PC-3 (cell line): ENCODE data around the gene CENPO.

Experiments
- EZH2 ChIP-seq: fragments of 300-600 bp; sonication (generic); IDR thresholded peaks from one replicate; pipeline ENCODE4 v1.6.1; 2017; ENCODE audit warnings: antibody characterized with exemption, mild to moderate bottlenecking, low read length; ENCODE audit not compliant: unreplicated experiment
- EZH2phosphoT487 ChIP-seq: fragments of 300-600 bp; sonication (generic); IDR thresholded peaks from 2 replicates; pipeline ENCODE4 v1.6.1; 2018; ENCODE audit warnings: mild to moderate bottlenecking, antibody characterized with exemption, low read length, borderline replicate concordance
- TF ChIP-seq, protein P1 (sequence below): fragments of 300-600 bp; sonication (generic); conservative IDR thresholded peaks from 2 replicates; pipeline ENCODE4 v1.5.1; 2017; ENCODE audit warnings: antibody characterized with exemption, low read depth, mild to moderate bottlenecking, low read length

DNA sequence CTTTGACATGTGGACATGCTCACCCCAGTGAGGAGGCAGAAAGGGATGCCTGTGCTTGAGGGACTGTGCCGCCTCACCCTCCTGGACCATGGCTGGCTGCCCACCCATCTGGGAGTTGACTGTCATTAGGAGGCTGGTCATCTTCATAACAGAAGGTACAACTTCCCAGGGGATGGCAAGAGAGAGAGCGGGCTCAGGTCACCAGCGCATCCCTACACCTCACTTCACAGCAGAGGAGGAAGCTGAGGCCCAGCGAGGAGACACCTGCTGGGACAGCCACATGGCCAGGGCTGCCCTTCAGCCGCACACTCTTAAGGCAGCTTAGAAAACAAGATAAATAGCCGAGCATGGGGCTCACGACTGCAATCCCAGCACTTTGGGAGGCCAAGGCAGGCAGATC is 67.4 kb downstream of the CENPO start:
- TF ChIP-seq, protein P1, sequence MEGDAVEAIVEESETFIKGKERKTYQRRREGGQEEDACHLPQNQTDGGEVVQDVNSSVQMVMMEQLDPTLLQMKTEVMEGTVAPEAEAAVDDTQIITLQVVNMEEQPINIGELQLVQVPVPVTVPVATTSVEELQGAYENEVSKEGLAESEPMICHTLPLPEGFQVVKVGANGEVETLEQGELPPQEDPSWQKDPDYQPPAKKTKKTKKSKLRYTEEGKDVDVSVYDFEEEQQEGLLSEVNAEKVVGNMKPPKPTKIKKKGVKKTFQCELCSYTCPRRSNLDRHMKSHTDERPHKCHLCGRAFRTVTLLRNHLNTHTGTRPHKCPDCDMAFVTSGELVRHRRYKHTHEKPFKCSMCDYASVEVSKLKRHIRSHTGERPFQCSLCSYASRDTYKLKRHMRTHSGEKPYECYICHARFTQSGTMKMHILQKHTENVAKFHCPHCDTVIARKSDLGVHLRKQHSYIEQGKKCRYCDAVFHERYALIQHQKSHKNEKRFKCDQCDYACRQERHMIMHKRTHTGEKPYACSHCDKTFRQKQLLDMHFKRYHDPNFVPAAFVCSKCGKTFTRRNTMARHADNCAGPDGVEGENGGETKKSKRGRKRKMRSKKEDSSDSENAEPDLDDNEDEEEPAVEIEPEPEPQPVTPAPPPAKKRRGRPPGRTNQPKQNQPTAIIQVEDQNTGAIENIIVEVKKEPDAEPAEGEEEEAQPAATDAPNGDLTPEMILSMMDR, result no peak
- no peak for TF ChIP-seq EZH2phosphoT487
- no peak for TF ChIP-seq EZH2
